Omental fat pad (tissue), 4 donors: ENCODE results near the gene ABCB1. TPM values are rescaled to one million over a fixed set of nuclear protein-coding genes. Genes with fewer than 3 reads are reported as not detected.

Experiments used
- ATAC-seq: fragments of 150-250 bp; one replicate; pipeline ENCODE4 v1.9.1; 2016; ENCODE audit warnings: mild to moderate bottlenecking, moderate library complexity; ENCODE audit not compliant: low FRiP score
- DNase-seq: peaks from one replicate; pipeline ENCODE4 v3.0.0-alpha.2; 2019; ENCODE audit warnings: low spot score
- CTCF ChIP-seq, 3 donors: fragments of 450-650 bp; IDR thresholded peaks; one replicate each; pipeline ENCODE4 v1.5.1; 2016 to 2017; ENCODE audit warnings: antibody characterized with exemption in 3 of 3, mild to moderate bottlenecking in 3 of 3, moderate library complexity in 2 of 3
- total RNA-seq, 4 donors: library from RNA; depleted of rRNA; stranded (reverse); fragments of >200 nt; gene quantifications; one replicate each; pipeline ENCODE4 v1.1.0, GENCODE V29; 2016

The ABCB1 gene
- total RNA-seq, 4 donors from 2014 or later, result 5.8 to 21.1 (median 11.9) TPM

DNA sequence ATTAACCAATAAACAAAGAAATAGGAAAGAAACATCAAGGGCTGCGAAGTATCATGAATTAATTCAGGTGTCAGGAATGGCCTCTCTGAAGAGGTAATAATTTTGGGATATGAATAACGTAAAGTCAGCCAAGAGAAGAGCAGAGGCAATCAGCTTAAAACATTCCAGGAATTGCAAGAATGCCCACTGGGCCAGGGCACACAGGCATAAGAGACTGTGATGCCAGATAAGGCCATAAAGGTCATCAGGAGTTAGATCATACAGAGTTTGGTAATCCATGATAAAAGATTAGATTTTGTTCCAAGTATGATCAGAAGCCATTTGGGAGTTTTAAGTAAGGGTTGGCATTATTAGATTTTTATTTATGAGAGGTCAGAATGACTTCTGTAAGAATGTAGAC, 72.0 kb downstream of the ABCB1 start:
- ATAC-seq (no peak), DNase-seq (no peak)
- no peak for TF ChIP-seq CTCF (IDR thresholded peaks at IDR 0.05)

- DNase-seq (no peak), ATAC-seq (no peak)
- TF ChIP-seq CTCF (IDR thresholded peaks at IDR 0.05), result no peak
These were observed 81.9 kb downstream of the ABCB1 start for GRCh38 chr7:87518735-87519134.

- ATAC-seq, result no peak
- no peak for TF ChIP-seq CTCF (IDR thresholded peaks at IDR 0.05)
- DNase-seq, result no peak
These were observed 82.8 kb downstream of the ABCB1 start for GRCh38 chr7:87517891-87518290.

GRCh38 chr7:87517136-87517815, 83.4 kb downstream of the ABCB1 start:
- ATAC-seq, result no peak
- TF ChIP-seq CTCF (IDR thresholded peaks at IDR 0.05), result no peak
- DNase-seq, result no peak

GRCh38 chr7:87513735-87514335, 86.8 kb downstream of the ABCB1 start:
- DNase-seq, result no peak
- ATAC-seq, result no peak
- no peak for TF ChIP-seq CTCF (IDR thresholded peaks at IDR 0.05)

- no peak for TF ChIP-seq CTCF (IDR thresholded peaks at IDR 0.05)
- DNase-seq (no peak), ATAC-seq (no peak)
These were observed 87.8 kb downstream of the ABCB1 start for GRCh38 chr7:87512906-87513305.

DNA sequence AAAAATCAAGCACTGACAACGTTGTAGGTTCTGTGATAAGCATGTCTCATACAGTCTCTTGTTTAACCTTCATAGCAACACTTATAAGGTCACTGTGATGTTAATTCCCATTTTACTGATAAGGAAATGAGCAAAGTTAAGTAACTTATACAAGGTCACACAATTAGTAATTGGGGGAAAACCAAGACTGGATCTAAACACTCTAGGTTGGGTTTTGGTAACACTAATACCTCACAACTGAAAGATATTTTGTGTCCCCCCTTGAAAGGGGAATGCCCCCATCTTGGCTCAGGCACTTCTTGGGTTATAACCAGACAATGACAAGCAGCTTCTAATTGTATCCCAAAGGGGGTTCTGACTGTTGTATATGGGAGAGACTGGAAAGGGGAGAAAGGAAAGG, 89.2 kb downstream of the ABCB1 start:
- no peak for TF ChIP-seq CTCF (IDR thresholded peaks at IDR 0.05)
- no peak for DNase-seq
- ATAC-seq, result no peak
